OCI-LY1 (cell line): ENCODE measurements around the gene ATP11A.

Source experiments
- H2AFZ ChIP-seq: fragments of 200-600 bp; sonication (generic), shearing (Covaris generic); 2 replicates; pipeline ENCODE4 v1.6.0; 2014; ENCODE audit warnings: antibody characterized with exemption, mild to moderate bottlenecking, low read length
- H3F3A ChIP-seq: fragments of 200-600 bp; sonication (generic), shearing (Covaris generic); 2 replicates; pipeline ENCODE4 v1.6.0; 2014; ENCODE audit warnings: mild to moderate bottlenecking, antibody characterized with exemption, low read length, moderate library complexity; ENCODE audit not compliant: insufficient read depth
- H3K27ac ChIP-seq: fragments of 200-600 bp; sonication (generic); 2 replicates; pipeline ENCODE4 v1.5.1; 2014; ENCODE audit warnings: low read length, mixed run types, mild to moderate bottlenecking, low read depth; ENCODE audit not compliant: poor library complexity, severe bottlenecking
- H3K27me3 ChIP-seq: fragments of 200-600 bp; sonication (generic); 2 replicates; pipeline ENCODE4 v1.6.0; 2014; ENCODE audit warnings: antibody characterized with exemption, mild to moderate bottlenecking, low read length, moderate library complexity; ENCODE audit not compliant: insufficient read depth
- H3K36me3 ChIP-seq: fragments of 200-600 bp; sonication (generic); 2 replicates; pipeline ENCODE4 v1.6.1; 2014; ENCODE audit warnings: mild to moderate bottlenecking, antibody characterized with exemption, low read length, moderate library complexity, mixed read lengths; ENCODE audit not compliant: insufficient read depth
- H3K4me1 ChIP-seq: fragments of 200-600 bp; sonication (generic); 2 replicates; pipeline ENCODE4 v1.5.1; 2014; ENCODE audit warnings: mild to moderate bottlenecking, low read length, moderate library complexity; ENCODE audit not compliant: insufficient read depth, severe bottlenecking
- H3K4me2 ChIP-seq: fragments of 200-600 bp; sonication (generic), shearing (Covaris generic); 2 replicates; pipeline ENCODE4 v1.6.1; 2014; ENCODE audit warnings: low read length
- H3K4me3 ChIP-seq: fragments of 200-600 bp; sonication (generic); 2 replicates; pipeline ENCODE4 v1.5.1; 2014; ENCODE audit warnings: low read length, low read depth, mild to moderate bottlenecking, mixed read lengths; ENCODE audit not compliant: poor library complexity, severe bottlenecking
- H3K79me2 ChIP-seq: fragments of 200-600 bp; shearing (Covaris generic); 2 replicates; pipeline ENCODE4 v1.6.1; 2016; ENCODE audit warnings: mixed run types, low read length, mixed read lengths; ENCODE audit not compliant: insufficient read depth
- H3K9ac ChIP-seq: fragments of 200-600 bp; sonication (generic), shearing (Covaris generic); 2 replicates; pipeline ENCODE4 v1.6.1; 2014; ENCODE audit warnings: mild to moderate bottlenecking, low read length, mixed read lengths
- H3K9me2 ChIP-seq: fragments of 200-600 bp; sonication (generic), shearing (Covaris generic); 2 replicates; pipeline ENCODE4 v1.6.1; 2014; ENCODE audit warnings: low read depth, mild to moderate bottlenecking, low read length, mixed read lengths
- H3K9me3 ChIP-seq: fragments of 200-600 bp; shearing (Covaris generic); 2 replicates; pipeline ENCODE4 v1.6.1; 2014; ENCODE audit warnings: low read length, mixed read lengths
- H4K20me1 ChIP-seq: fragments of 200-600 bp; sonication (generic), shearing (Covaris generic); 2 replicates; pipeline ENCODE4 v1.6.0; 2016; ENCODE audit warnings: mild to moderate bottlenecking, low read length; ENCODE audit not compliant: insufficient read depth
- EZH2 ChIP-seq: fragments of 200-600 bp; sonication (generic), shearing (Covaris generic); IDR thresholded peaks from 2 replicates; pipeline ENCODE4 v1.8.0; 2017; ENCODE audit warnings: borderline replicate concordance, mixed run types, mild to moderate bottlenecking, antibody characterized with exemption, low read length, moderate library complexity, mixed read lengths
- TF ChIP-seq, protein P1 (sequence below): fragments of 200-600 bp; sonication (generic), shearing (Covaris generic); IDR thresholded peaks from 2 replicates; pipeline ENCODE4 v1.5.1; 2017; ENCODE audit warnings: mild to moderate bottlenecking, antibody characterized with exemption, low read length, moderate library complexity, mixed read lengths

The ATP11A gene

DNA sequence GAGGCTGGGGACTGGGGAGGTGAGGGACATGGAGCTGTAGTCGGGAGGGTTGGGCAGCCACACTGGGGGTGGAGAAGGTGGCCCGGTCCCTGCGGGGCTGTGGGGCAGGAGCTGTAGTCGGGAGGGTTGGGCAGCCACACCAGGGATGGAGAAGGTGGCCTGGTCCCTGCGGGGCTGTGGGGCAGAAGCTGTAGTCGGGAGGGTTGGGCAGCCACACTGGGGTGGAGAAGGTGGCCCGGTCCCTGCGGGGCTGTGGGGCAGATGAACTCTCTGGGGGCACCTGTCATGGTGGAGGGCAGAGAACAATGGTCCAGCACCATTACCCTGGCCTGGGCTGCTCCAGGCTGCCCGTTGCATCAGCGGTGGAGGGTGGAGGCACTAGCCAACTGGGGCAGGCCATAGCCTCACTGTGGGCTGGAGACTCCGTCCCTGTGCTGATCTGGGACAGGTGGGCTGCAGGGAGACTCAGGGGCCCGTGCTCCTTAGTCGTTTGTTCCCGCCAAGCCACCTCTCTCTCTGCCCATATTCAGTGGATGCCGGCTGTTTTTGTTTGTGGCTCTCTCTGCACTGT, 51.4 kb downstream of the ATP11A start:
- no peak overlapping the region for H3K4me2 ChIP-seq

DNA sequence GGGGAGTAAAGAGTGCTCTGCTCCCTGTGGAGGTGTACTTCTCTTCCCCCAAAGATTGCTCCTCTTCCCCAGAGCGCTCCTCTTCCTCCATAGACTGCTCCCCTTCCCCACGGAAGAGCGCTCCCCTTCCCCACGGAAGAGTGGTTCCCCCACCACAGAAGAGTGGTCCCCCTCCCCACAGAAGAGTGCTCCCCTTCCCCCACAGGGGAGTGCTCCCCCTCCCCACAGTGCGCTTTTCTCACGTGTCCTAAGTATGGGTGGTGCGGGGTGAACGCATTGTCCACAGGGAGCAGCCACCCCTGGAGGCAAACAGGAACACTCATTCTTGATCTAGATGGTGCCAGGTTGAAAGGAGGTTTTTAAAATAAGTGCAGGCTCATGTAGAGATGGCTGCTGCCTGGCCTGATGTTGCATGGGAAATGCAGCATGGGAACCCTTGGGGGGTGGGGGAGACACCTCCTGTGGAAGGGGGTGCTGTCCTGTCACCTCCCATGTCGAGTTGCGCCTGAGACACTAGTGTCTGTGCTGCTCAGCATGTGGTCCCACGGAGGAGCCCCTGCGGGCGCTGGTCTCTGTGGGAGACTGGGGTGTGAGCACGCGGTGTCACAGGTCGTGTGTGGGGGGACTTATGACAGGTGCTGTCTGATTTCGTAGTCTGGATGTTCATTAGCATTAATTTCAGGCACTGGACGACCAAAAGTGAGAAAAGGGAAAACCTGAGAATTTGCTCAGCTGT, 52.2 kb downstream of the ATP11A start:
- no peaks in the 10 kb centered on the region for H3K79me2 ChIP-seq
- TF ChIP-seq, protein P1, sequence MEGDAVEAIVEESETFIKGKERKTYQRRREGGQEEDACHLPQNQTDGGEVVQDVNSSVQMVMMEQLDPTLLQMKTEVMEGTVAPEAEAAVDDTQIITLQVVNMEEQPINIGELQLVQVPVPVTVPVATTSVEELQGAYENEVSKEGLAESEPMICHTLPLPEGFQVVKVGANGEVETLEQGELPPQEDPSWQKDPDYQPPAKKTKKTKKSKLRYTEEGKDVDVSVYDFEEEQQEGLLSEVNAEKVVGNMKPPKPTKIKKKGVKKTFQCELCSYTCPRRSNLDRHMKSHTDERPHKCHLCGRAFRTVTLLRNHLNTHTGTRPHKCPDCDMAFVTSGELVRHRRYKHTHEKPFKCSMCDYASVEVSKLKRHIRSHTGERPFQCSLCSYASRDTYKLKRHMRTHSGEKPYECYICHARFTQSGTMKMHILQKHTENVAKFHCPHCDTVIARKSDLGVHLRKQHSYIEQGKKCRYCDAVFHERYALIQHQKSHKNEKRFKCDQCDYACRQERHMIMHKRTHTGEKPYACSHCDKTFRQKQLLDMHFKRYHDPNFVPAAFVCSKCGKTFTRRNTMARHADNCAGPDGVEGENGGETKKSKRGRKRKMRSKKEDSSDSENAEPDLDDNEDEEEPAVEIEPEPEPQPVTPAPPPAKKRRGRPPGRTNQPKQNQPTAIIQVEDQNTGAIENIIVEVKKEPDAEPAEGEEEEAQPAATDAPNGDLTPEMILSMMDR: no peak
- TF ChIP-seq EZH2: no peak
- H3K9ac ChIP-seq: no peak overlapping the region
- no peak overlapping the region for H2AFZ ChIP-seq
- H3K4me2 ChIP-seq: no peak overlapping the region
- H4K20me1 ChIP-seq: peaks cover 3% of the 10 kb centered on the region; the same call in 1 of the 2 replicates
- no peaks in the 10 kb centered on the region for H3K9me2 ChIP-seq
- no peak overlapping the region for H3K4me3 ChIP-seq
- no peaks in the 10 kb centered on the region for H3K9me3 ChIP-seq
- no peak overlapping the region for H3K27ac ChIP-seq
- H3K36me3 ChIP-seq: no peaks in the 10 kb centered on the region
- no peaks in the 10 kb centered on the region for H3K4me1 ChIP-seq
- no peaks in the 10 kb centered on the region for H3F3A ChIP-seq
- H3K27me3 ChIP-seq: no peaks in the 10 kb centered on the region

More for the DNA sequence above, 51.4 kb downstream of the ATP11A start:
- H3K9me3 ChIP-seq: no peaks in the 10 kb centered on the region
- H3K27ac ChIP-seq: no peak overlapping the region
- TF ChIP-seq, protein P1: no peak
- TF ChIP-seq EZH2: no peak
- H3K9me2 ChIP-seq: no peaks in the 10 kb centered on the region
- peaks cover 3% of the 10 kb centered on the region; the same call in 1 of the 2 replicates for H4K20me1 ChIP-seq
- no peaks in the 10 kb centered on the region for H3K27me3 ChIP-seq
- H3K4me3 ChIP-seq: no peak overlapping the region
- H2AFZ ChIP-seq: no peak overlapping the region
- no peaks in the 10 kb centered on the region for H3K79me2 ChIP-seq
- H3K4me1 ChIP-seq: no peaks in the 10 kb centered on the region
- no peaks in the 10 kb centered on the region for H3F3A ChIP-seq
- H3K36me3 ChIP-seq: no peaks in the 10 kb centered on the region
- H3K9ac ChIP-seq: no peak overlapping the region

DNA sequence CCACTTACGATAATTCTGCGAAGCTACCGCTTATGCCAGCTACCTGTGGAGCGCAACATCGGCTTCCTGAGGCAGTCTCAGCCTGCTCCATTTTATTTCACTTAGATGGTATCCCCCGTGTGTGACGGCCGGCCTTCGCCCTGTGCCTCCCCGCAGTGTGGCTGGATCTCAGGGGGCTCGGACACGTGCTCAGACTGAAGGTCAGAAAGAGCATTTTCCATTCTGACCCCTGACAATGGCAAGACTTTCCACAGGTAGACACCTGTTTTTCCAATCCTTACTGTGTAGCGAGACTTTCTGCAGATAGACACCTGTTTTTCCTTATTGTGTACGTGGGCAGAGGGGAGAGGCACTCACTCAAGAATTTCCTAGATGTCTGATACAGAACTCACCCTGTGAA, 52.7 kb downstream of the ATP11A start:
- Histone ChIP-seq H3K9me2 (no peaks in the 10 kb centered on the region), H3K9me3 (no peaks in the 10 kb centered on the region), H3K4me2 (no peak overlapping the region), H4K20me1 (peaks cover 3% of the 10 kb centered on the region; the same call in 1 of the 2 replicates), H3K9ac (no peak overlapping the region), H2AFZ (no peak overlapping the region), H3K27ac (no peak overlapping the region), H3K4me3 (no peak overlapping the region), H3F3A (no peaks in the 10 kb centered on the region), H3K79me2 (no peaks in the 10 kb centered on the region), H3K36me3 (no peaks in the 10 kb centered on the region), H3K4me1 (no peaks in the 10 kb centered on the region), H3K27me3 (no peaks in the 10 kb centered on the region)
- TF ChIP-seq, protein P1: no peak
- TF ChIP-seq EZH2: no peak
